ENCODE data around the gene KRT7.
"Not testable (repeated sequence)": the region's sequence is repeated elsewhere in the genome, so short reads cannot be mapped to it uniquely, and the experiment has no call there.

Gene KRT7

DNA sequence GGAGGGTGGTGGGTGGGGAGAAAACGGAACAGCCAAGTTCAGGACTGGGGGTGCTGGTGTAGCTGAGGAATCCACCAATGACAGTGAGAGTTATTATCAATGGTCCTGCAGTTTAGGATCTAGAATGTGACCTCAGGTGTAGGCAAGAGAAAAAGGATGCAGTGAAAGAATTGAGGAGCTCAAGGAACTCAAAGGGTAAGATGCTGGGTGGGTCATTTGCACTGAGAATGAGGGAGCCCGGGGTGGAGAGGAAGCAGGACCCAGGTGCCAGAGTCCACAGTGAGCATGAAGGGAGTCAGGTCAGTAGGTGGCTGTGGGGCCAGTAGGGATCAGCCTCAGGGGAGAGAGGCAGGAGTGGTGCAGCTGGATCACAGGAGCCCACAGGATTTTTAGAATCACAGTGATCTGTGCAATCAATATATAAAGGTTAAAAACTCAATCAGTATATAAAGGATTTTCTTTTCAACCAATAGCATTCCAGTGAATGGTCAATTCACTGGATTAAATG, 3.2 kb upstream of the KRT7 start:
- DNase-seq (ENCODE audit: low spot score) = no peak

DNA sequence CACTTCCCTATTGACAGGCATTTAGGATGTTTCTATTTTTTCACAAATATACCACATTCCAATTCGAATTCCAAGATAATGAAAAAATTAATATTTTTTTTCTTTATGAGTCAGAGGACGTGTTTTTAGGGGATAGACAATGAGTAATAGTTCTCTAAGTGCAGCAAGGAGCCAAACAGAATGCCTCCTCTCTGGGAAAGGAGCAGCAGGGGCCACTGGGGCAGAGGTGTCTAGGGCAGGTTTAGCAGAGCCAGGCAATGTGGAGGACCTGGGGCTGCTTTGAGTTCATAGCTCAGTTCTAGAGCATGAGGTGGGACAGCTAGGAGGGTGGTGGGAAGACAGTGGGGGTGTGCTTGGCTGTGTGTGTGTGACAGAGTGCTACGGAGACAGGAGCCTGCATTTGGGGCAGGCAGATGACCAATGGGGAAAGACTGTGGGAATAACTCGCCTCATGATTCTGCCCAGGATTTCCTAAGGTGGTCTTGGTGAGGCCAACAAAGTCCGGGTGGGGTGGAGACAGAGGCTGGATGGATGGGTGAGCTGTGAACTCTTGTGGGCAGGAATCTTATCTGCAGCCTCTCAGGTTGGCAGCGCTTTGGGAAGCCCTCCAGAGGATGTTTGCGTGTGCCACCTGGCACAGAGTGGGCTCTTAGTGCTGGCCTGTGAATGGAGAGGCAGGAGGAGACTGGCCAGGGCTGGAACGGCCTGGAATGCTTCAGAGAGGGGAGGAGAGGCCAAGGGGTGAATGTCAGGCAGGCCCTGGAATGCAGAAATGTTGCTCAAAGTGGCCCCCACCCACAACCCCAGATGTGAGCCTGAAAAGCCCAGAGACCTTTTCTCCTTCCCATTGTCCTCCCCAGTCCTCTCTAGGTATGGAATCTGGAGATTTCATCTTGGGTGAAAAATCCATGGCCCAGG, 2.4 kb upstream of the KRT7 start:
- no peak for DNase-seq (ENCODE audit: low spot score)

DNA sequence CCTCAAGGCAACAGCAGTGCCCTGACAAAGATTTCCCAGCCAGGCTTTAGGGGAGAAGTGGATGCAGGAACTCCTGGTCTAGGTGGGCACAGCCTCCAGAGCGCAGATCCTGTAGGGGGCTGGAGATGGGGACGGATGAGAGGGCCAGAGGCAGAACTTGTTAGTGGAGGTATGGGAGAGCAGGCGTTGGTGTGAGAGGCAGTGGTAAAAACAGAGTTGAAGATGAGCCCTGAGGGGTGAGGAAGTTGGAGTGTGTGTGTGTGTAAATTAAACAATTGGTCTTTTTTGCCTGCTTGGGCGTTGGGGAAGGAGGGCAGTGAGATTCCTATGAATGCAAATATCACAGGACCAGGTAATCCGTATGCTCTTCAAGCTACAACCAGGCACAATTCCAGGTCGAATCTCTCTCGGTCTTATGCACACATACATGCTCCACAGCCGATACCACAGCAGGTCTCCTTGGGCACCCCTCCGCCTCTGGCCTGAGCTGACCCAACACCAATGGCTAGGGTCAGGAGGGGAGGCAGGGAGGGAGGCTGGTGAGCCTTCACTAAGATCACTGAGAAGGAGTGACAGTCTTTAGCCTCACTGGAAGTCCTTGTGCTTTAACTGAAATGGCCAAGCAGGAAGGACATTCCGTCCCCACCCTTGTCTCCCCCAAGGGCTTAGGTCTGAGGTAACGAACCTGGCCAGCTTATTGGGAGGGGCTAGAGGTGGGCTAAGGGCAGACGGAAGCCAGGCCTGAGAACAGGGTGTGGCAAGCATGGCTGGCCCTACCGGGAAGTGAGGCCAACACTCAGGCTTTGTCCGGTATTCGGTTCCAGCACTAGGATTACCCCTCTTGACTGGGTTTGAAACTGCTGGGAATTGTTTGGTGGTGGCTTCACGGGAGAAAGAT, 1.5 kb upstream of the KRT7 start:
- no peak for DNase-seq (ENCODE audit: low spot score)

DNA sequence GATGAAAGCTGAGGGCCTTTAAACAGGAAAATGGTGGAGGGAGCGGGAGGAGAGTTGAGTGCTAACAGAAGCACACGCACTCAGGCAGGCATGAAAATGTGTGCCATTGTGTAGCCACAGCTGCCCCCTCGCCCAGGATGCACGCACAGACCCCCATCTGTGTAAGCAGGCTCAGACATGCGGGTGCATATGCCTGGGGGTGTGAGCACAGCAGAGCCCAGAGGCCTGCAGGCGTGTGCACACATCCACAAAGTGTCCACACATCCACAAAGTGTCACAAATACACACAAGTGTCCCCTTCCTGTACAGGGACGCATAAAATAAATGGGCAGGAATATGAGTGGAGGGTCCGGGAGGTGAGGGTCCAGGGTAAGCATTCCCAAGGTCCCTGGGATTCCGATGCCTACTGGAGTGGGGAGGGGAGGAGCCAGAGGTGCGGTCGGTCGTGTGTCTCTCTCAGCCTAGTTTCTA, 805 bp upstream of the KRT7 start:
- DNase-seq (ENCODE audit: low spot score) = no peak

DNA sequence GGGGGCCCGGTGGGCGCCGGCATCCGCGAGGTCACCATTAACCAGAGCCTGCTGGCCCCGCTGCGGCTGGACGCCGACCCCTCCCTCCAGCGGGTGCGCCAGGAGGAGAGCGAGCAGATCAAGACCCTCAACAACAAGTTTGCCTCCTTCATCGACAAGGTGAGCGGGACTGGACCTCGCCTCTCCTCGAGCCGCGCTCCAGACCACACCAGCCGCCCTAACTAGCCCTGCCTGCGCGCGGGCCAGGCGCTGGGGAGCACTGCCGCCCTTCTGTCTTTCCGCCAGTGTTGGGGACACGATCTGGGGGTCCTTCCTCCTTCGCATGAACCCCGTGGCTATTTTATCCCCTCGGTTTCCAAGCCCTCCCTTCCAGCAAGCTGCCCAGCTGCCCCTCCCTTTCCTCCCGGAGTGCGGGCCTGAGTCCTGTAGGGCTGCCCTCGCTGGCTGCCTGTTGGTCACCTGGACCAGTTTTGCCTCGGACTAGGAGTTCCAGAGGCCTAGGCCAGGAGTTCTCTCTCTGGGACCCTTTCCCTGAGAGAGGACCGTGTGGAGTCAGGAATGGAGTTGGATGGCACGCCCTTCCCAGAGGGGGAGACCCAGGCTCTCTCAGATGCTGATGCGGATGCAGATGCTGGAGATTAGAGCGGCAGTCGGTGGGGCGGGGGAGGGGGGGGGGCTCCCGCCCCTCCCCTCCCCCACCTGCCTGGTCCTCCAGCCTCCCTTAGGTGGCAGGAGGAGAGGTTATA, 592 bp downstream of the KRT7 start:
- no peak for DNase-seq (ENCODE audit: low spot score)

DNA sequence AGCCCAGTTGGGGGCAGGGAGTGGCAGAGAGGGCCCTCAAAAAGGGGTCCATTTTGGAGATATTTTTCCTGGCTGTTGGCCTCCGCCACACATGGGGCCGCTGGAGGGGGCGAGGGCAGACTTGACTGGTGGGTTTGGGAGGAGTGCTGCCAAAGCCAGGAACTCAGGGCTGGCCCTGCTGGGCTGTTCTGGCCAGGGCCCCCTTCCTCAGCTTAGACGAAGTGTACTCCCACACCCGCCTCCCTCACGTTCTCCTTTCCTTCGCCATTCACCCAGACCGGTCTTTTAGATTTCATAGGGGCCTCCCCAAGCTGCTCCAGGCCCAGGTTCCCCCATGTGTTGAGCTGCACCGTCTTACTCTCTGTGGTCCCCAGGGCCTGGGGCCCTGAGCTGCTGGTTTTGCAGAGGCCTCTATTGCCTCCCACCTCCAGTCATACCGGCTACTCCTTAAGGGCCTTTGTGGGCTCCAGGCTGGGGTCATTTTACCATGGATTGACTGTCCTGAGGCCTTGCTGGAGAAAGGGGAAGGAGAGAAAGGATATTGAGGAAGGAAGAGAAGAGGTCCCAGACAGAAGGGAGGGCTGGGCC, 1.3 kb downstream of the KRT7 start:
- no peak for DNase-seq (ENCODE audit: low spot score)

DNA sequence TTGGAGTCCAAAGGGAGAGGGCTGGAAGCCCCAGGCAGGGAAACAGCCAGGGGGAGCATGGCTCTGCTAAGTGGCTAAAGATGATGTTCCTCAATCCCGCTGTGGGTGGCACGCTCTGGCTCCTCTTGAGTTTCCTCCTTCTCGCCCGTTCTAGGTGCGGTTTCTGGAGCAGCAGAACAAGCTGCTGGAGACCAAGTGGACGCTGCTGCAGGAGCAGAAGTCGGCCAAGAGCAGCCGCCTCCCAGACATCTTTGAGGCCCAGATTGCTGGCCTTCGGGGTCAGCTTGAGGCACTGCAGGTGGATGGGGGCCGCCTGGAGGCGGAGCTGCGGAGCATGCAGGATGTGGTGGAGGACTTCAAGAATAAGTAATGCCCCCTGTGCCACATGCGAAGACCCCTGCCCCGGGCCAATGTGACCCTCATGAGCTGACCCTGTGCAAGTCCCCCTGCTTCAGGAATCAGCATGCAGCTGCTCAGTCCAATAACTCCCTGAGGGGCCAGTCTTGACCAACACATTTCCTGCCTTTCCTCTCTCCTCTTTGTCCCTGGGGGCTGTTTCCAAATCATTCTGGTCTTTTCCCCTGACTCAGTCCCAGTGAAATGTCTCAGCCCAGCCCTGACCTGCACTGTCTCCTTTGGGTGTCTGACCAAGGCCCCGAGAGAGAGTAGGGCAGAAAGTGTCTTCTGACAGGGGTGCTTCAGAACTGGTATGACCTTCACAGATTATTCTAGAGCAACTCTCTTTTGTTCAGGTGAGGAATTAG, 2.1 kb downstream of the KRT7 start:
- DNase-seq (ENCODE audit: low spot score) = no peak

DNA sequence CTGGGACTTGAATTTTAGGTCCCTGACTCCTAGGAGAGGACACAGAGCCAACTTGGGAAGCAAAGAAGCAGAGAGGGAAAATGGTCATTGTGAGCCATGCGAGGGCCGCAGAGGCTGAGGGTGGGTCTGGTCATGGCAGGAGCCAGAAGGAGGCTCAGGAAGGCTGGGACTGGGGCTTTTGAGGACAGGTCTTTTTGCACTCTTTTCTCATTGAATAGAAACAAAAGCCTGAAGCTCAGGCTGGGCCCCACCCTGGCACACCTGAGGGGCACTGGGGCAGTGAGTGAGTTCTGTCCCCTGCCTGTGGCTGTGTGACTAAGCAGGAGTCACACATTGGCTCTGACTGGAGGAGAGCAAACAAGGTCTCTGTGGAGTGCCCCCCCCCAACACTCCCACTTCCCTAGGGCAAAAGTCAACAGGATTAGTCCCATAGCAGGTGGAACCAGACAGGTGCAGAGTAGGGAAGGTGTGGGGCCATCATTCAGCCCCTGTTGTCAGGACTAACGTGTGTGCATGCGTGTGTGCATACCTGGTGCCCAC, 2.8 kb downstream of the KRT7 start:
- DNase-seq (ENCODE audit: low spot score) = no peak

DNA sequence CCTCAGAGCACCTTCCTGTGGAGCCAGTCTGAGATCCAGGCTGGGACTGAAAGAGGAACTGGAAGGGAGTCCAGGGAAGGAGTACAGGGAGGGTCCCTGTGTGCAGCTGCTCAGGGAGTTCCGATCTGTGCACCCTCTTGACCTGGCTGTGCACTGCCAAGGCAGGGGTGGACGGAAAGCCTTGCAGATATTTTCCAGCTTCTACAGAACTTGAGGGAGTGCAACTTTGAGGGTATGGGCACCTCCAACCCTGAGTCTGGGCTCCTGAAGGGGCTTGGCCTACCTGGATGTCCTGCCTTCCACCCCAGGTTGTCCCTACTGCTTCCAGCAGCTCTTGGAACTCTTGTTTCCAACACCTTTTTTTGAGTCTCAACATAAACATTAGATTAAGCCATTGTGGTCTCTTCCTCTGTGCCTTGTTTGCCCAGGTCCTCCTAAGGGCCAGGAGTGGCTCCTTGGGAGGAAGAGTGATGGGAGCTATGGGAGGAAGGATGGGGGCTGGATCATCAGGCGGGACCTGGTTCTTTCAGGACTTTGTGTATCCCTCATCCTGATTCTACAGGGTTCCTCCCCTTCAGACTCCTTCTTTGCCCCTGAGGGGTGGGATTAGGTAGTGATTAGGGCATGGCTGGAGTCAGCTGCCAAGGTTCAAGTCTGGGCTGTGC, 3.5 kb downstream of the KRT7 start:
- no peak for DNase-seq (ENCODE audit: low spot score)

DNA sequence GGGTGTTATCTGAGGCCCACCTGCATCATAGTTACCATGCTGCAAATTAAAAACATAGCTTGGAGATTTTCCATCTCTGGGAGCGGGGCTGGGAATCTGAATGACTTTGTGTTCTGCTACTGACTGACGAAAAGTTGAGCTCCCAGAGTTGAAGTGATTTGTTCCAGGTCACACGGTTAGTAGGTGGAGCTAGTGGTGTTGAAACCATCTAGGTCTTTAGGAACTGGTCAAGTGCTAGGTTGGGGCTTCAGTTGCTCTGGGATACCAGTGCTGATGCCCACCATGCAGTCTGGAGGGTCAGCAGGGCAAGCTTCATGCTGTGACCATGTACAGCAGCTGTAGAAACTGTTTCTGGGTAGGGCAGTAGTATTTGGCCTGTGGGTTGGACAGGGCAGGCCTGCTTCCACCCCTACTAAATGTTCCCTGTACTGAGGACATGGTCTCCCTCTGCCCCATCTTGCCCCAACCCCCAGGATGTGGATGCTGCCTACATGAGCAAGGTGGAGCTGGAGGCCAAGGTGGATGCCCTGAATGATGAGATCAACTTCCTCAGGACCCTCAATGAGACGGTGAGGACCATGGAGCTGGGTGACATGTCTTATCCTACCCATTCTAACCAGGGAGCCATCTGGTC, 5.3 kb downstream of the KRT7 start:
- no peak for DNase-seq (ENCODE audit: low spot score)

DNA sequence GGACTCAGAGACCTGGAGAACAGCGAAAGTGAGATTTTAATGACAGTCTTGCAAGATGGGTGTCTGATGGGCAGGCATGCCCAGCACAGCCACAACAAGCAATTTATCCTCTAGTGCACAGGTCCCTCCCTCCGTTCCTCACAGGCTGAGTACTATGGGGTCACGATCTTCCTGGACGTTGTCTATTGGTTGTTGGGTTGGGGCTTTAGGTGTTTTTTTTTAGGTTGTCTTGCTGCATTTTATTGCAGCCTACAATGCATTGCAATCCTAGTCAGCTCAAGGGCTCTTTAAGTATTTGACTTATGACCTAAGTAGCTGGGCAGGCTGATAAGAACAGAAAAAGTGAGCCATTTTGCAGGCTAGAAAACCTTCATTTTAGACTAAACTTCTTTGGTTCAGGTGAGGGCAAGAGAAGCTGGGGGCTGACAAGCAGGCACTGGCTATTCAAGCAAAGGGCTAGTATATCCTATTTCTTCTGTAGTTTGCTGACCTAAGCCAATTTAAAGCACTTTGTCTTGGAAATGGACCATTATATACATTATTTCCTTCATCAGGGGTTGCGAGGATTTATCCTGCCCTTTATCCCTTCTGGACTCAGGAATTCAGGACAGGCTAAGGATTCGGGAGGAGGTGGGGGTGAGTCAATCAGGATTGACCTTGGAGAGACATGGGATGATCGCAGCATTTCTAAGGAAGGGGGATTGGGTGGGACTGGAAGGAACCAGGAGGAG, 6.0 kb downstream of the KRT7 start:
- no peak for DNase-seq (ENCODE audit: low spot score)

DNA sequence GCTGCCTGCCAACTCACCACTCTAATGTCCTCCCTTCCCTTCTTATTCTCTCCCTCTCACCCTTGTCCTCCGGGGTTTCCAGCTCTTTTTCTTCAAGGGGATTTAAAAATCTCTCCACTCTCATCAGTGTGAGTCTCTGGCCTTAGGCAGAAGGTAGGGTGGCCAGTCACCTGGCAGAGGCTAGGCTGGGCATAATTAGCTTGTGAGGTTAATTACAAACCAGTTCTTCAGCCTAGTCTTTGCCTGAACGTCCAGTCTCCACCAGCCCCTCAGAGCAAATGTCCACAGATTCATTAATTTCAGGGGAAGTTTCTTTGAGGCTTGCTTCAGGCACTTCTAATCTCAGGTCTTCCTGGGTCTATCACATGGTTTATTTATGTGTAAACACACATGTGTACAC, 6.7 kb downstream of the KRT7 start:
- no peak for DNase-seq (ENCODE audit: low spot score)

DNA sequence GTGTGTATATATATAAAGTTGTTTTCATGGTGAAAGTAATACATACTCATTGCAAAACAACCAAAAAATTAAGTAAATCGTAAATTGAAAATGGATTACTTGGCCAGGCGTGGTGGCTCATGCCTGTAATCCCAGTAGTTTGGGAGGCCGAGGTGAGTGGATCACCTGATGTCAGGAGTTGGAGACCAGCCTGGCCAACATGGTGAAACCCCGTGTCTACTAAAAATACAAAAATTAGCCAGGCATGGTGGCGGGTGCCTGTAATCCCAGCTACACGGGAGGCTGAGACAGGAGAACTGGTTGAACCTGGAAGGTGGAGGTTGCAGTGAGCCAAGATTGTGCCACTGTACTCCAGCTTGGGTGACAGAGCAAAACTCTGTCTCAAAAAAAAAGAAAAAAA, 7.2 kb downstream of the KRT7 start:
- DNase-seq (ENCODE audit: low spot score) = not testable (repeated sequence)

DNA sequence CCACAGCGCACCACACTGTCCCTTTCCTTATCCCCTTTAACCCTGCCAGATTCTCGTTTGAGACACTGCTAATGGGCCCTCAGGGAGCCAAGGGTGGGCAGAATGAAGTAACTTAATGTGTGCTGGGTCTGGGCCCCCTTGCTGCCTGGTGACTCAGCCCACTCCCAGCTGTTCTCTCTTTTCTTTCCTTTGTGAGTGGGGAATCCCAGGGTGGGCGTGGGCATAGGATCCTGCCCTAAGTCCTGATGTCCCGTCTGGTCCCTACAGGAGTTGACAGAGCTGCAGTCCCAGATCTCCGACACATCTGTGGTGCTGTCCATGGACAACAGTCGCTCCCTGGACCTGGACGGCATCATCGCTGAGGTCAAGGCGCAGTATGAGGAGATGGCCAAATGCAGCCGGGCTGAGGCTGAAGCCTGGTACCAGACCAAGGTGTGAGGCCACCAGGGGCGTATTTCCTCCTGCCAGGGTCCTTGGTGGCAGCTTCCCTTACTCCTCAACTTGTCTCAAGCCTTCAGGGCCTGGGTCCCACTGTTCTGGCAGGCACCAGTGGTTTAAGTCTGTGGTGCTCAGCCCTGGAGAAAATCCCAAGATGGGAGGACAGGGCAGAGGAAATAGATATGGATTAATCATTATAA, 8.3 kb downstream of the KRT7 start:
- DNase-seq (ENCODE audit: low spot score) = no peak

DNA sequence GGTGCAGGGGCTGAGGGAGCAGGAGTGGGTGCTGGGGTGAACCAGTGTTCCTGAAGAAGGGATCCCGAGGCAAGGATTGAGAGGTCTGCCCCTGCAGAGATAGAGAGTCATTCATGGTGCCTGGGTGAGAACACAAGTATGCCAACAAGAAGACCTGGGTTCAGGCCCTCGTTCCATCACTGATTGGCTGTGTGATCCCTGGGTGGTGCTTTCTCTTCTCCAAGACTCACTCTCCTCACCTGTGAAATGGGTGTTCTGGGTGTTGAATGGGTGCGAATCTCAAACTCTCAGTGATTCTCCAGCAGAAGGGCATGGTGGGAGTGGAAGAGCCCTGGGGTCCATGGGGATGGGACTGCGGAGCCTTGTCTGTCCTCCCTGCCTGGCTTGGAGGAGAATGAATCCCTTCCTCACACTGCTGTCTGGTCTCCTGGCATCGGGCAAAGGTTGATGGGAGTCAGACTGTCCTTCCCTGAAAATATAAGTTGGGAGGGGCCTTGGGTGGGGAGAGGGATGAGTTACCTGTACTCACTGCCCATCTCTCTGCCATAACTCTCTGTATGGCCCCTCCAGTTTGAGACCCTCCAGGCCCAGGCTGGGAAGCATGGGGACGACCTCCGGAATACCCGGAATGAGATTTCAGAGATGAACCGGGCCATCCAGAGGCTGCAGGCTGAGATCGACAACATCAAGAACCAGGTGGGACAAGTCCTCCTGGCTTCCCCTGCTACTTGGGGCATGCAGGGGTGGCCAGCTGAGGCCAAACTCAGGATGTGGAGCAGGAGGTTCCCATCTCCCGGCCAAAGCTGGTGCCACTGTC, 9.6 kb downstream of the KRT7 start:
- no peak for DNase-seq (ENCODE audit: low spot score)

DNA sequence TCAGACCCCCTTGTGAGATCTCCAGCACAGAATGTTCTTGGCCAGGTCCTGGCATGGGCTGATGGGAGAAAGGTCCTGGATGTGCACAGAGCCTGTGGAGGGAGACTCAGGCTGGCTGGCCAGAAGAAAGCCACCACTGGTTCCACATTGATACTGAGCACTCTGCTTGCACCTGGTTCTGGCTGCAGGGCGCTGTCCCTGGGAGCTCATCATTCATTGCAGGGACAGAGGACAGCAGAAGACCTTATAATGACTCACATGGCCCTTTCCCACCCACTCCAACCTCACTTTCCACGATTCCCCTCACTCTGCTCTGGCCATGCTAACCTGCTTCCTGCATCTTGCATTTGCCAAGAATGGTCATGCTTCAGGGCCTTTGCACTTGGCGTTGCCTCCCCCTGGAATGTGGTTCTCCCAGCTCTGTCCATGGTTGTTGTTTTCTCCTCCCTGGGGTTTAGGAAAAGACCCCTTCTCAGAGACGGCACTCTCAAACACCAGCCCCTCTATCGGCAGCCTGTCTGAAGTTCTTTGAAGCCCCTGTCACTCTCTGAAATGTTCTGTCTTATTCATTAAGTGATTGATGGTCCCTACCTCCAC, 10.3 kb downstream of the KRT7 start:
- DNase-seq (ENCODE audit: low spot score) = no peak
